ENCODE measurements around the gene TRIM64C.
"Not testable (repeated sequence)": the region's sequence is repeated elsewhere in the genome, so short reads cannot be mapped to it uniquely, and the experiment has no call there.

The TRIM64C gene, protein sequence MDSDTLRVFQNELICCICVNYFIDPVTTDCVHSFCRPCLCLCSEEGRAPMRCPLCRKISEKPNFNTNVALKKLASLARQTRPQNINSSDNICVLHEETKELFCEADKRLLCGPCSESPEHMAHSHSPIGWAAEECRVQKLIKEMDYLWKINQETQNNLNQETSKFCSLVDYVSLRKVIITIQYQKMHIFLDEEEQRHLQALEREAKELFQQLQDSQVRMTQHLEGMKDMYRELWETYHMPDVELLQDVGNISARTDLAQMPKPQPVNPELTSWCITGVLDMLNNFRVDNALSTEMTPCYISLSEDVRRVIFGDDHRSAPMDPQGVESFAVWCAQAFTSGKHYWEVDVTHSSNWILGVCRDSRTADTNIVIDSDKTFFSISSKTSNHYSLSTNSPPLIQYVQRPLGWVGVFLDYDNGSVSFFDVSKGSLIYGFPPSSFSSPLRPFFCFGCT

DNA sequence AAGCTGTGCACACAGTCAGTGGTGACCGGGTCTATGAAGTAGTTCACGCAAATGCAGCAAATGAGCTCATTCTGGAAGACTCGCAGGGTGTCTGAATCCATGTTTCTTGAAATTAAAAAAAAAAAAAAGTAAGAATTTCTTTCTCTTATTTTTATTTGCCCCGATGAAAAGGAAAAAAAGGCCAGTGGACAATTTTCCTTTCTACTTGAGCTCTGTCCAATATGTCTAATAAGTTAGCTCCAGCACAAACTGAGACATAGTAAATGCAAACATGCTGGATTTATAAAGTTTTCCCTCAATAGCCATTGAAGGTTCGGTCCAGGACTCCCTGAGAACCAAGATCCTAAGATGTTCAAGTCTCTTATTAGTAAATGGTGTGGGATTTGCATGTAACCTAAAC is at the start of gene TRIM64C:
Gene TRIM64C, minus strand, starts transcription at position 101 of the 400 bp plus-strand sequence. Its CDS starts 0 bp downstream, at position 101.
- not testable (repeated sequence) for DNase-seq (ENCODE audit: low read depth)

DNA sequence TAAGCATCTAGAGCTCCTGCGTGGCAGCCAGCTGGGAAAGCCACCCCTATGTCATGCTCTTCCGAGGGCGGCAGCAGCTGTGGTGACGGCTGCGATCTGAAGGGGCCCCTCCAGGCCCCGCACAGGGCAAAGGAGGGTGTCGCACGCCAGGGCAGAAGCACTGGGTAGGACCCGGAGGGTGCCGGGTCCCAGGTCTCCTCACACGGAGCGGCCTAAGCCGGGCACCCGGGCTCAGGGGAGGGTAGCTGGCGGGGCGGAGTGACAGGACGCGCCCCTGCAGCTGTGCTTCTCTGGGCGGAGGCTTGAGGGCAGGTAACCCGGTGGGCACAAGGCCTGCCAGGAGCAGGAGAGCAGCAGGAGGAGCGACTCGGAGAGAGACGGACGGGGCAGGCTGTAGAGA is 43.4 kb upstream of the TRIM64C start:
- DNase-seq (ENCODE audit: low read depth): not testable (repeated sequence)

DNA sequence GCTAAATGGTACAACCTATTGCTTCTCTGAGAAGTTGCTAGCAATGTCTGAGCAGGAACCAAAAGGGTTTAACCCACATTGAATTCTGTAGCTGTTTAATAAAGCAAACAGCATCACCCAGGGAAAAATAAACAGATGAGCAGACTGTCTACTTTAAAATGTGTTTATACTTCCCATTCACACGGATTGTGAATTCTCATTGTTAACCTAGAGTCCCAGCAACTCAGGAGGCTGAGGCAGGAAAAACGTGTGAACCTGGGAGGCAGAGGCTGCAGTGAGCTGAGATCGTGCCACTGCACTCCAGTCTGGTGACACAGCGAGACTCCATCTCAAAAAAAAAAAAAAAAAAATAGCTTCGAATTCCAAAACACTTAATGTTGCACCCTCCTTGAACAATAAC is 11.0 kb upstream of the TRIM64C start:
- DNase-seq (ENCODE audit: low read depth): not testable (repeated sequence)

DNA sequence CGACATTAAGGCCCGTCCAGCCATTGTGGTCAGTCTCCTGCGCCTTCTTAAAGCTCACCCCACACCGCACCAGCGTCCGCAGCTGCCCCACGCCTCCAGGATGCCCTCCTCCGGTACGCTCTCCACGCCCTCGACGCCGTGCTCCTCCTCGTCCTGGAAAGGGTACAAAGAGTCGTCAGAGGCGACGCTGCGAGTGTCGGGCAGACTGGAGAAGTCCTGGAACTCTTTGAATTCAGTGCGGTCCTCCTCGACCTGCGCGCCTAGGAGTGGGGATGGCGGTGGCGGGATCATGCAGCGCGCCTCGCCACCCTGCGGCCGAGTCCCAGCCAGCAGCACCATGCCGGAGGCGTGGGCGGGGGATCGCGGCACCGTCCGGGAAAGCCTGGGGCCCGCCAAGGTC is 9.1 kb downstream of the TRIM64C start:
- not testable (repeated sequence) for DNase-seq (ENCODE audit: low read depth)

DNA sequence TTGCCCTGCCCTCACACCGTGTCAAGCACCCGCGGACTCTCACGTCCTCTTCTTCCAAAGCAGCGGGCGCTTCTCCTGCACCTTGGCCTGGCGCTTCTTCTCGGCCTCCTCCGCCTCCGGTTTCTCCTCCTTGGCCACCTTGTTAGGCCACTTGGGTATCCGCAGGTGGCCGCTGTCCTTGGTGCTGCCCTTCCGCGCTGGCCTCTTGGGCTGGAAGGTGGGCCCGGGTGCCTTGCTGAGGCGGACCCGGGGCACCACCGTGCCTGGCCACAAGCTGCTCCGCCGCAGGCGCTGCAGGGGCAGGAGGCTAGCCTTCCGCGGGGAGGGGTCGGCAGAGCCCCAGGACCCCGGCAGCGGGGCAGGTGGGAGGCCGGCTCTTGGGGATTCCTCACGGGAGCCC is 10.7 kb downstream of the TRIM64C start:
- not testable (repeated sequence) for DNase-seq (ENCODE audit: low read depth)

DNA sequence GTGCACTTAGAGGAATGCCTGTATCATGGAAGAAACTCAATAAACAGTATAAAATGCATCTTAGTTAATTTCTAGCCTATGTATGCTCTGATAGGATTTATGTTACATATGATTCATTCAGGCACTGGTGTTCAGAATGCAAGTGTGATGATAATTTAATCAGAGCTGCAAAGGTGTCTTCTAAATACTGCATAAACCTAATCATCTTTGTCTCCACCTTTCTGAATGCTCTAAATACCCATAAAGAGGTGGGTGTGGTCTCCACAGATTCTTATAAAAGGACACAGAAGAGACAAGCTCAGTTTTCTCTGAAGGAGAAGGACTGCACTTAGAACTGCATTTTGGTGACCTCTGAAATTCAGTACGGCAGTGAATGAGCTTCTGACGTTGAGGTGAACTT is 30.4 kb downstream of the TRIM64C start, which contains the start of gene TRIM49B:
Gene TRIM49B, plus strand, starts transcription at position 301 of the 400 bp plus-strand sequence. CDS start 2,777 bp downstream, outside the sequence.
- DNase-seq (ENCODE audit: low read depth): not testable (repeated sequence)

All from activated gamma-delta T cell treated with anti-CD3 and anti-CD28 coated beads, Interleukin-2, amount 50 U/mL, for 16 hours (primary cell).